Measurements from ENCODE around the gene GMCL1. TPM values are rescaled to one million over a fixed set of nuclear protein-coding genes. Genes with fewer than 3 reads are reported as not detected.

GMCL1 gene
- total and polyA plus RNA-seq, 2 experiments from 2014 or later: 27.0 to 27.3 TPM

GRCh38 chr2:69914164-69914949 lies 84.9 kb downstream of the GMCL1 start:
- peak overlapping the region; percentile 85 for H3K4me3 Mint-ChIP-seq
- H3K36me3 Mint-ChIP-seq (ENCODE audit: low read depth): peaks cover 3% of the 10 kb centered on the region; the same call in 1 of the 3 replicates
- no peaks in the 10 kb centered on the region for H3K27me3 ChIP-seq (ENCODE audit: insufficient read depth)

More at GRCh38 chr2:69914164-69914949, 84.9 kb downstream of the GMCL1 start:
- Mint-ChIP-seq H3K4me1 (0 out of 3 replicates have a peak, but pooled peaks cover 6% of the 10 kb centered on the region), H3K9me3 (no peaks in the 10 kb centered on the region), H3K27ac (peak overlapping the region; percentile 98), H3K27me3 (ENCODE audit: insufficient read depth, low read depth, poor library complexity) (peaks cover 6% of the 10 kb centered on the region)
- peak in 1 of 2 experiments; percentile 59; a peak in 2 of 4 replicates for TF ChIP-seq CTCF (conservative IDR thresholded peaks at IDR 0.05; ENCODE audit: low read depth in 2 of 2)
- TF ChIP-seq NANOG (IDR thresholded peaks at IDR 0.05; ENCODE audit: borderline replicate concordance): no peak
- no peak for TF ChIP-seq ZNF114 (CRISPR knock-in tag; IDR thresholded peaks at IDR 0.05)
- TF ChIP-seq EZH2phosphoT487 (IDR thresholded peaks at IDR 0.05; ENCODE audit: unreplicated experiment): no peak
- 0 out of 2 replicates have a peak, but pooled peaks have one; percentile 39 for TF ChIP-seq ETS1 (IDR thresholded peaks at IDR 0.05)
- no peak for TF ChIP-seq REST (IDR thresholded peaks at IDR 0.05; ENCODE audit: unreplicated experiment)
- TF ChIP-seq POLR2AphosphoS5 (IDR thresholded peaks at IDR 0.05; ENCODE audit: low read depth): peak; percentile 93
- TF ChIP-seq JUNB (IDR thresholded peaks at IDR 0.05; ENCODE audit: unreplicated experiment): no peak
- peak; percentile 80 for TF ChIP-seq CREB1 (CRISPR knock-in tag; IDR thresholded peaks at IDR 0.05; ENCODE audit: low read depth)
- no peak for TF ChIP-seq ZNF462 (CRISPR knock-in tag; IDR thresholded peaks at IDR 0.05)
- TF ChIP-seq ZNF331 (CRISPR knock-in tag; IDR thresholded peaks at IDR 0.05; ENCODE audit: low read depth): no peak
- no peak for TF ChIP-seq STAT1 (IDR thresholded peaks at IDR 0.05; ENCODE audit: unreplicated experiment)
- TF ChIP-seq EZH2 (IDR thresholded peaks at IDR 0.05; ENCODE audit: low read depth, unreplicated experiment): no peak
- DNase-seq (ENCODE audit: low spot score) (peak; percentile 100), ATAC-seq (peak; percentile 89)
- no peaks in the 10 kb centered on the region for H3K4me1 ChIP-seq (ENCODE audit: insufficient read depth)
- H3K4me2 ChIP-seq: peak overlapping the region; percentile 88
- H3K79me2 ChIP-seq (replicated peaks; ENCODE audit: insufficient read depth): no peaks in the 10 kb centered on the region
- no peaks in the 10 kb centered on the region for H4K20me1 ChIP-seq (replicated peaks; ENCODE audit: insufficient read depth)
- H3K4me3 ChIP-seq: peak overlapping the region; percentile 68
- peak overlapping the region; percentile 95 for H3K27ac ChIP-seq (ENCODE audit: low read depth)
- H2AFZ ChIP-seq: no peak overlapping the region
- no peaks in the 10 kb centered on the region for H3F3A ChIP-seq (replicated peaks; ENCODE audit: low read depth)
- no peaks in the 10 kb centered on the region for H3K36me3 ChIP-seq (ENCODE audit: insufficient read depth)
- H3K9me2 ChIP-seq (ENCODE audit: insufficient read depth): no peaks in the 10 kb centered on the region

Data from GM23338 (cell line).